ENCODE measurements around the gene TMEM131. TPM values are rescaled to one million over a fixed set of nuclear protein-coding genes. Genes with fewer than 3 reads are reported as not detected.
A peak's percentile ranks its signal among the peaks of the same experiment; 100 is the strongest.

The TMEM131 gene
- total and polyA plus RNA-seq, 2 of the 8 experiments (the other 6 are each of a cell fraction or from before 2014, with no cell fraction given), result 9.7 to 22.9 TPM

GRCh38 chr2:98037666-98038336, 42.1 kb upstream of the TMEM131 start:
- 52% methylated on average over 2 of the region's 2 CpGs; no CpG with 5 or more reads in 1 of the 2 experiments for WGBS, 2 experiments (ENCODE audit: extremely low coverage in 1 of 2, insufficient coverage in 1 of 2, insufficient read length in 1 of 2, insufficient replicate concordance in 2 of 2, low coverage in 1 of 2, low lambda C conversion rate in 2 of 2, missing lambda C conversion rate in 1 of 2)
- Histone ChIP-seq H3K27ac (ENCODE audit: low read depth, low read length) (no peak overlapping the region), H3K4ac (replicated peaks; ENCODE audit: insufficient read length, low read depth, low read length) (no peak overlapping the region), H3K9ac (replicated peaks in 1 of 4; ENCODE audit: extremely low read depth in 1 of 4, low read depth in 3 of 4, low read length in 3 of 4) (no peak overlapping the region), H2BK20ac (ENCODE audit: low read length) (no peak overlapping the region), H2BK15ac (ENCODE audit: low read length) (no peak overlapping the region), H3K79me2 (ENCODE audit: control insufficient read depth in 1 of 2, insufficient read depth in 2 of 2, low read length in 2 of 2) (no peaks in the 10 kb centered on the region), H3K27me3 (replicated peaks in 1 of 4; ENCODE audit: control insufficient read depth in 3 of 4, extremely low read depth in 1 of 4, insufficient read depth in 3 of 4, low read length in 3 of 4) (no peaks in the 10 kb centered on the region), H3K79me1 (ENCODE audit: low read depth, low read length) (no peaks in the 10 kb centered on the region), H2AFZ (ENCODE audit: low read length) (no peak overlapping the region), H3K56ac (replicated peaks; ENCODE audit: insufficient read length, low read depth, low read length) (no peak overlapping the region), H3K4me3 (ENCODE audit: extremely low read depth in 1 of 4, insufficient read depth in 2 of 4, low read depth in 3 of 4, low read length in 4 of 4) (no peak overlapping the region), H4K91ac (replicated peaks; ENCODE audit: insufficient read length, low read length) (no peak overlapping the region), H3K14ac (ENCODE audit: insufficient read length) (no peak overlapping the region), H2BK12ac (ENCODE audit: low read depth, low read length) (no peak overlapping the region), H2BK120ac (replicated peaks; ENCODE audit: low read depth, low read length) (no peak overlapping the region), H2BK5ac (ENCODE audit: low read depth, low read length) (no peak overlapping the region), H4K5ac (ENCODE audit: insufficient read length, low read depth, low read length) (peak overlapping the region; percentile 19), H3K4me2 (ENCODE audit: insufficient read depth in 1 of 2, low read depth in 2 of 2, low read length in 2 of 2) (peak overlapping the region in 1 of 2 experiments; percentile 17; a peak in 2 of 4 replicates), H3K23me2 (ENCODE audit: low read depth, low read length) (no peaks in the 10 kb centered on the region), H3K18ac (ENCODE audit: extremely low read depth, low read length) (no peak overlapping the region), H2AK5ac (ENCODE audit: low read depth, low read length) (no peak overlapping the region), H3K4me1 (replicated peaks in 1 of 4; ENCODE audit: control insufficient read depth in 3 of 4, insufficient read depth in 4 of 4, low read length in 3 of 4) (peaks cover 0 to 6% (median under 1%) of the 10 kb centered on the region in 4 experiments; a peak in 3 of 7 replicates), H3K9me3 (ENCODE audit: insufficient read depth in 2 of 2, low read depth in 1 of 2, low read length in 1 of 2) (no peaks in the 10 kb centered on the region), H3K36me3 (ENCODE audit: control insufficient read depth in 2 of 4, insufficient read depth in 4 of 4, low read length in 3 of 4) (no peaks in the 10 kb centered on the region), H4K20me1 (replicated peaks in 1 of 2; ENCODE audit: control insufficient read depth in 1 of 2, insufficient read depth in 2 of 2, low read length in 2 of 2) (no peaks in the 10 kb centered on the region), H3K23ac (ENCODE audit: insufficient read length) (no peak overlapping the region), H4K8ac (ENCODE audit: extremely low read depth, insufficient read depth, low read length) (no peak overlapping the region)
- CTCF ChIA-PET (ENCODE audit: partially characterized antibody), result interaction anchor here (0.8 to 4.1 kb wide), 6 partner anchors 13 to 328 kb away, joined by 3 to 13 read pairs (median 4); no protein-coding TSS in a partner anchor
- FAIRE-seq (no peak), DNase-seq (ENCODE audit: low read depth in 1 of 2, low spot score in 2 of 2) (peak in 1 of 2 experiments; percentile 43)
- POLR2A ChIA-PET (ENCODE audit: partially characterized antibody), result no interaction called here
- no peak for TF ChIP-seq SIRT6 (IDR thresholded peaks at IDR 0.05; ENCODE audit: low read length)
- no peak for TF ChIP-seq RNF2 (IDR thresholded peaks at IDR 0.05; ENCODE audit: borderline replicate concordance, low read depth, low read length, missing control alignments, poor library complexity, severe bottlenecking)
- TF ChIP-seq SP2 (IDR thresholded peaks at IDR 0.05; ENCODE audit: low read length), result no peak
- TF ChIP-seq RBBP5 (IDR thresholded peaks at IDR 0.05; ENCODE audit: borderline replicate concordance, low read depth, low read length), result no peak
- TF ChIP-seq MAX (IDR thresholded peaks at IDR 0.05), result no peak
- no peak for TF ChIP-seq BACH1 (IDR thresholded peaks at IDR 0.05; ENCODE audit: low read length)
- TF ChIP-seq CREB1 (IDR thresholded peaks at IDR 0.05), result no peak
- no peak for TF ChIP-seq POU5F1 (IDR thresholded peaks at IDR 0.05; ENCODE audit: low read depth, low read length)
- no peak for TF ChIP-seq SIX5 (IDR thresholded peaks at IDR 0.05; ENCODE audit: low read depth, low read length)
- TF ChIP-seq NRF1 (IDR thresholded peaks at IDR 0.05; ENCODE audit: low read depth, low read length), result no peak
- no peak for TF ChIP-seq NANOG (IDR thresholded peaks at IDR 0.05; ENCODE audit: insufficient read depth, low read depth, low read length, poor library complexity, severe bottlenecking)
- no peak for TF ChIP-seq BCL11A (IDR thresholded peaks at IDR 0.05; ENCODE audit: low read depth in 2 of 2, low read length in 2 of 2)
- no peak for TF ChIP-seq TAF7 (optimal IDR thresholded peaks at IDR 0.05; ENCODE audit: borderline replicate concordance, low read depth, low read length)

Data from H1 (cell line).